COLO668 (cell line): Measurements from ENCODE around the gene UBAP1.
A peak's percentile ranks its signal among the peaks of the same experiment; 100 is the strongest.
"Not testable (repeated sequence)": the region's sequence is repeated elsewhere in the genome, so short reads cannot be mapped to it uniquely, and the experiment has no call there.

Source experiments
- DNase-seq: peaks from one replicate; lab custom pipeline; 2025; ENCODE audit not compliant: unreplicated experiment; lab: John Stamatoyannopoulos, UW

The UBAP1 gene

DNA sequence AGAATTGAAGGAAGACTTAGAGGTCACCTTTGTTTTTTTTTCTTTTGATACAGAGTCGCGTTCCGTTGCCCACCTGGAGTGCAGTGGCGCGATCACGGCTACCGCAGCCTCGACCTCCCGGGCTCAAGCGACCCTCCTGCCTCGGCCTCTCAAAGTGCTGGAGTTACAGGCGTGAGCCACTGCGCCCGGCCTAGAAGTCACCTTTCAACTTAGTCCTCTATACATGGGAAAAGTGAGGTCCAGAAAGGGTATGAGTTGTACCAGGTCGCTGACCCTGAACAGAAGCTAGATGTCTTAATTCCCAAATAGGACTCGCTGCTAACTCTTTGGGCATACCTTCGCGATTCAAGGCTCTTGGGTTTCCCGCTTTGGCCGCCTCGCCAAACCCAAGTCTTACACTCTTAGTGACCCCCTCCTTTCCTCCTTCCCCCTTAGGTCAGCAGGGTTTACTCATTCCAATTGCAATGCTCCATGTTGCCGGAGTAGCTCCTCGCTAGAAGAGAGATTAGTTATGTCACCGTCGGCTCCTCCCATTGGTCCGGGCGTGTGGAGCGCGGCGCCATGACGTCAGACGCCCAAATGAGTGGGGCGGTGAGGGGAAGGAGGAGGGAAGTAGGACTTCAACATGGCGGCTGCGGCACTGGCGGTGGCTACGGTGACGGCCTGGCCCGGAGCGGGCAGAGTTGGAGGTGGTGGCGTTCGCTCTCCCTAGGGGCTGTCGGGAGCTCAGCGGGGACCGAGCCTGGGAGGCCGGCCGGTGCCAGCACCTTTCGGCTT, at the start of gene UBAP1:
Gene UBAP1, plus strand, starts transcription at position 608 of the 777 bp plus-strand sequence. CDS start 41,872 bp downstream, outside the sequence.
- peak; percentile 96 for DNase-seq

DNA sequence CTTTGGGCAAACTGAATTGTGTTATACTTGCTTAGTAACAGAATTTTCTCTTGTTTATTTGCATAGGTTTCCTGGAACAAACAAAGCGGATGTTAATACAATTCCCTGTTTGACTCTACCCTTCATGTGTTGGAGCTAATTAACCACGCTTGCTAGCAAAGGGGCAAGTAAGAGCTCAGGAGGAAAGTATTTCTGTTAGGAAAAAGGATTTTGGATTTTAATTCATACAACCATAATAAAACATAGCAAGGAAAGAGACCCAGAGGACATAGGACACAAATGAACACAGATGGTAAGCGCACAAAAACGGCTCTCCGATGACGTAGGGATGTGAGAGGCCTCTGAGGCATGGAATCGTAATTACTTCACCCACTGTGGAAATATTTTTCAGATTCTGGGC, 47.3 kb upstream of the UBAP1 start:
- no peak for DNase-seq

DNA sequence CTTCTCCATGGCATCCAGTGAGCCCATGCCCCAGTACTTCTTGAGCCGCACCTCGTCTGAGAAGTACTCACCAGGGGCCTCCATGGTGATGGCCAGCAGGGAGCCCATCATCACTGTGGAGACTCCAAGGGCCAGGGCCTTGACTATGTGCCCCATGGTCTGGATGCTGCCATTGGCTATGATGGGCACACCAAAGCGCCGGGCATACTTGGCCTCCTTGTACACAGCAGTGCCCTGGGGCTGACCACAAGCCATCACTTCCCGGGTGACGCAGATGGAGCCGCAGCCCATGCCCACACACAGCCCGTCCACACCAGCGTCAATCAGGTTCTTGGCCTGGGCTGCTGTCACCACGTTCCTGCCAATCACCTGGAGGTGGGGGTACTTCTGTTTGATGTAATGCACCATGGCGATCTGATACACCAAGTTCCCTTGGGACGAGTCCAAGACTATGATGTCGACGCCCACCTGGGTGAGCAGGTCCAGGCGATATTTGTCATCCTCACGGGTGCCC, 45.4 kb upstream of the UBAP1 start:
- DNase-seq = no peak

DNA sequence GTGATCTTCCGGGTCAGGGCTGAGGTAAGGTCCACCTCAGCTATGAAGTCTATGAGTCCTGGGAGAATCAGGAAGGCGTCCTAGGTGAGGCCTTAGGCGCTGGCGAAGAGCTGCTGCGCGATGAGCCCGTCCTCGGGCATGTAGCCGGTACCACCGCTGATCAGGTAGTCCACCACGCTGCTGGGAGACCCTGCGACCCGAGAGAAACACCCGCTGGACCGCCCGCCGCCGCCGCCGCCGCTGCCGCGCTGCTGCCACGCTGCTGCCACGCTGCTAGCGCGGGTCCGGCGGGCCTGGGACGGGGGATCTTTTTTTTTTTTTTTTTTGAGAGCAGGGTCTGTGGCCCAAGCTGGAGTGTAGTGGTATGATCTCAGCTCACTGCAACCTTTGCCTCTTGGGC, 44.3 kb upstream of the UBAP1 start:
- DNase-seq = no peak

DNA sequence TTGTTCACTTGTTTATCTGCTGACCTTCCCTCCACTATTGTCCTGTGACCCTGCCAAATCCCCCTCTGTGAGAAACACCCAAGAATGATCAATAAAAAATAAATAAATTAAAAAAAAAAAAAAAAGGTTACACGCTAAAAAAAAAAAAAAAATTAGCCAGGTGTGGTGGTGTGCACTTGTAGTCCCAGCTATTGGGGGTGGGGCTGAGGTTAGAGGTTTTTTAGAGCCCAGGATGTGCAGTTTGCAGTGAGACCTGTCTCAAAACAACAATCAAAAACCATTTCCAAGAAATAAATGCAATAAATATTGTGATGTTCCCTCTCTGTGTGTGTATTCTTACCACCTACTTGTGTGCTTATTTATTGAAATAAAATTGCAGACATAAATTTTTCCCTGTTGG, 40.2 kb upstream of the UBAP1 start:
- not testable (repeated sequence) for DNase-seq

DNA sequence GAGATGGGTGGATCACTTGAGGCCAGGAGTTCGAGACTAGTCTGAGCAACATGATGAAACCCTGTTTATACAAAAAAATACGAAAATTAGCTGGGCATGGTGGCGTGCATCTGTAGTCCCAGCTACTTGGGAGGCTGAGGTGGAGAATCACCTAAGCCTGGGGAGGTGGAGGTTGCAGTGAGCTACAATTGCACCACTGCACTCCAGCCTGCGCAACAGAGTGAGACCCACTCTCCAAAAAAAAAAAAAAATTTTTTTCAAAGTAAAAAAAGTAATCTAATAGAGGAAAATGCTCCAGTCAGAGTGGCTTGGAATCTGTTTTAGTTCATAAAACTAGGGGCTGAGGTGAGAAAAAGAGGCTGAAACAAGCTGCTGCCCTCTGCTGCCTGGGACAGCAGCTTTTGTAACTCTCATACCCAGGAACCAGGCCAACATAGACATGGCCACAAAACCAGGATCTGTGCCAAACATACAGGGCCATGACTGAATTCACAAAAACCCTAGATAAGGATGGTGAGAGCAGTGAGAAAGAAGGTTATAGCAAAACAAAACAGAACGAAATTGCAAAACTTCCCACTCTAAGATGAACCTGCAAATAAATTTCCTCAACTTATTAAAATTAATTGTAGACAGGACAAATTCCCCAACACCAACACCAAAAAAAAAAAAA, 39.2 kb upstream of the UBAP1 start:
- no peak for DNase-seq

DNA sequence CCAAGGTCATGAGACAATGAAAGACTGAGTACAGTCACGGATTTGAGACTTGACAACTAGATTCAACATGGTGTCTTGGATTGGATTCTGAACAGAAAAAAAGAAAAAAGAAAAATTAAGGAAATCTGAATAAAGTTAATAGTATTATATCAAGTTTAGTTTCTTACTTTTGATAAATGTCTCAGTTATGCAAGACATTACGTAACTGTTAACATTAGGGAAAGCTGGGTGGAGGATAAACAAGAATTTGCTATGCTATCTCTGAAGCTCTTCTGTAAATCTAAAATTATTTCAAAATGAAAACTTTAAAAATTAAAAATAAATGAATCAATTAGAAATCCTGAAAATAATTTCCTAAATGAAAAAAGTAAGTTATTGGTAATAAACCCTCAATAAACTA, 38.0 kb upstream of the UBAP1 start:
- DNase-seq = no peak

DNA sequence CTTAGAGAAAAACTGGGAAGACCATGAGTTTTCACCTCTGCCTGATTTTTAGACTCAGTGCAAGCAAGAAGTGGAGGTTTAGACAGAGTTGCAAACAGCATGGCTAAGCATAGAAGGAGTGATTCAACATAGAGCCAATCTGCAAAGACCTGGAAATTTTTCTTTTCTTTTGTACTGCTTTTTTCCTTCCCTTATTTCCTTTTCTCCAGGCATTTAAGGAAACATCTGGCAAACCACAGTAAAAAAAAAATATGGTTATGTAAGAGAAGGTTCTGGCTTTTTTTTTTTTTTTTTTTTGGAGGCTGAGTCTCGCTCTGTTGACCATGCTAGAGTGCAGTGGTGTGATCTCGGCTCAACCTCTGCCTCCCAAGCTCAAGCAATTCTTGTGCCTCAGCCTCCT, 35.7 kb upstream of the UBAP1 start:
- DNase-seq = no peak

DNA sequence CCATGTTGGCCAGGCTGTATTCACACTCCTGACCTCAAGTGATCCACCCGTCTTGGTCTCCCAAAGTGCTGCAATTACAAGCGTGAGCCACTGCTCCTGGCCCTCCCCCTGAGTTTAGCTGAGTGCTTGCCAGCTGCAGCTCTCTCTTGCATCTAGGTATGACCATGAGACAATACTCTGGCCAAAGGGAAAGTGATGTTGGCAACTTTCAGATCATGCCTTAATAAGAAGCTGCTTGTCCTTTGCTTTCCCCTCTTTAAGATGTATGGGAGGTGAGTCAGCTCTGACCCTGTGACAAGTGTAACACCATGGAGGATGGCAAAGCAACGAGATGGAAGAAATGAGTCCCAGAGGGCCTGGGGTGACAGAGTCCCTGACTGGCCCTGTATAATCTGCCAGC, 33.7 kb upstream of the UBAP1 start:
- DNase-seq = no peak

DNA sequence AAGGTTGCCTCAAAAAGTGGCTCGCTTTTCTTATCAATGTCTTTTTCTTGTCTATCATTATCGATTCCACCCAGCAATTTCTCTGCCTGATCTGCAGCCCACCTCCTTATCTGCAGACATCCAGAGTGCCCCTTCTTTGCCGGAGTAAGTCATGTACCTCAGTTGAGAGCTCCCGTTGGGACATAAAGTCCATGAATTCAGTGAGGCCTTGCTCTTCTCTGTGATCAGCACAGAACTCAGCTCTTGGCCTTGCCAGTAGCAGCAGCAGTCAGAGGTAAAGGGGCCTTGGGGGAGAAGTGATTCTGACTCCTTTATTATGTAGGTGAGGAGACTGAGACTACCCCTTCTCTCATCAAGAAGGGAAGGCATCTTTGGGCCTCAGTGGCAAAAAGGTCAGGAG, 27.4 kb upstream of the UBAP1 start:
- DNase-seq = no peak

DNA sequence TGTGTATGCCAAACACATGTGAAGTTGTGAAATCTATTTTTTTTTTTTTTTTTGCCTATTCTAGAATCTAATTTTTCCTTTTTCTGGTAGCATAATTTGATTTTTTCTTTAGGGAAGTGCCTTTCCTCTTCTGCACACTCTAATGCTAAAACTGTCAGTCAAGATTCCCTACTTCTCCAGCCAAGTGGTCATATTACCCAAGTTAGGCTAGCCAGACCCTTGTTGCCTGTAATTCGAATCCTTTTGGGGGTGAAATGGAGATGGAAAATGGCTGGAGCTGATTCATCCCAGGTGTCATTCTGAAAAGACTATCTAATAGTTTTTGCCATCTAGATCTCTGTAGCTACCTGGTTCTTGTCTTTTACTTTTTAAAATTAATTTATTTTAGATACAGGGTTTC, 24.8 kb upstream of the UBAP1 start:
- no peak for DNase-seq

DNA sequence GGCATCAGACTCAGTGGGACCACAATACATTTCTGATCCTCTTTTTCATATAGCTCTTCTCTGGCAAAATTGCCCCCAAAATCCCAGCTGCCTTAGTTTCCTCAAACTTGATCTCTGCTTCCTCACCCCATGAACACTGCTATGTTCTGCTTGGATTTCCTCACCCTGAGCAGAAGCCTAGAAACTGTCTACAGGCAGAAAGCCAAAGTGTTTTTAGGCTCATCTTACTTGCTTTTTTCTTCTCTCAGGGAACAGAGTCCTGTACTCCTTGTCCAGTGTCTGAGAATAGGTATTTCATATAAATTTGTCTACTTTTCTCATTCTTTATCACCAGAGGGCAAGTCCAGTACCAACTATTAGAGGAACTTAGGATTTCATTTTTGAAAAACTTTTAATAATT, 21.5 kb upstream of the UBAP1 start:
- no peak for DNase-seq

DNA sequence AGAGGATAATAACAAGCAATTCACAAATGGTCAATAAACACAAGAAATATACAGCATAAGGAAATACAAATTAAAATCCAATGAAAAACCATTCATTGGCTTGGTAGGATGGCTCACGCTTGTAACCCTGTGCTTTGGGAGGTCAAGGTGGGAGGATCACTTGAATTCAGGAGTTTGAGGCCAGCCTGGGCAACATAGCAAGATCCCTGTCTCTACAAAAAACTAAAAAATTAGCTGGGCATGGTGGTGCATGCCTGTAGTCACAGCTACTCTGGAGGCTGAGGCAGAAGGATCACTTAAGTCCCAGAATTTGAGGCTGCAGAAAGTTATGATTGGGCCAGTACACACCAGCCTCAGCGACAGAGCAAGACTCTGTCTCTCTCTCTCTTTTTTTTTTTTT, 20.9 kb upstream of the UBAP1 start:
- DNase-seq = no peak

DNA sequence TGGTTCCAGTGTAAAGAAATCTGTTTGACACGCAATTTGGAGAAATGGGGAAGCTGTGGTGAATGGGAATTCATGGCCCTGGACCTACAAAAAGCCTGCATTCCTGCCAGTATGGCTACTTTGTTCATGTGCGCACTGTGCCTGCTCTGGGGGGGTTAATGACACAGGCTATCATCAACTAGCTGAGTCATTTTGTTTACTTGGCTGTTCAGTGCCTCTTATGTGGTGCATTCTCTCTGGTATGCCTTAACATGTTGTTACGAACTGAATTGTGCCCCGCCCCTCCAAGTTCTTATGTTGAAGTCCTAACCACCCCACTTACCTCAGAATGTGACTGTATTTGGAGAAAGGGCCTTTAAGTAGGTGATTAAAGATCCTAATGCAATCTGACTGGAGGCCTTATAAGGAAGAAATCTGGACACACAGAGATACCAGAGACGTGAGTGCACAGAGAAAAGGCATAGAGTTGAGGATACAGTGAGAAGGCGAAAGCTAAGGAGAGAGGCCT, 20.4 kb upstream of the UBAP1 start:
- DNase-seq = peak; percentile 41

DNA sequence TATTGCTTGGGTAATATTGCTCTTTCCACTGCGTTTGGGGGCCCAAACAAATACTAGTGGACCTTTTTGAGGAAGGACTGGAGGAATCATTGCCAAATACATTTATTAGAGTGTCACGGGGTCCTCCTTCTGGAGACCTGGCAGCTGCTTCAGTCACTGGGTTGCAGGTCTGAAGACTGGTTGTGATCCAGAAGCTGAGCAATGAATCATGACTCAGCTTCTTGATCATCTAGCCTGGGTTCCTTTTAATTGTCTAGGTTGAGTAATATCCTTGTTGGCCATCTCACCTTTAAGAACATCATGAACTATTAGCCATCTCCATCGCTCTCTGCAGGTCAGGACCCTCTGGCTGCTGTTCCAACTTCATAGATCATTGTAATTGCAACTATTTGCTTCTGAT, 15.4 kb upstream of the UBAP1 start:
- DNase-seq = no peak

DNA sequence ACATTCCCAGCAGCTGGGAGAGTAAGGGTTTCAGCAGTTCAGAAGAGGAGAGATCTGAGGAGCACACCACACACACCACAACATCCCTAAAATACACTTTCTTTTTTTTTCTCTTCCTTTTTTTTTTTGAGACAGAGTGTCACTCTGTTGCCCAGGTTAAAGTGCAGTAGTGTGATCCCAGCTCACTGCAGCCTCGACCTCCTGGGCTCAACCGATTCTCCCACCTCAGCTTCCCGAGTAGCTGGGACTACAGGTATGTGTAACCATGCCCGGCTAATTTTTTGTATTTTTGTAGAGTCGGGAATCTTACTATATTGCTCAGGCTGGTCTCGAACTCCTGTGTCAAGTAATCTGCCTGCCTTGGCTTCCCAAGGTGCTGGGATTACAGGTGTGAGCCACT, 9.7 kb upstream of the UBAP1 start:
- no peak for DNase-seq

DNA sequence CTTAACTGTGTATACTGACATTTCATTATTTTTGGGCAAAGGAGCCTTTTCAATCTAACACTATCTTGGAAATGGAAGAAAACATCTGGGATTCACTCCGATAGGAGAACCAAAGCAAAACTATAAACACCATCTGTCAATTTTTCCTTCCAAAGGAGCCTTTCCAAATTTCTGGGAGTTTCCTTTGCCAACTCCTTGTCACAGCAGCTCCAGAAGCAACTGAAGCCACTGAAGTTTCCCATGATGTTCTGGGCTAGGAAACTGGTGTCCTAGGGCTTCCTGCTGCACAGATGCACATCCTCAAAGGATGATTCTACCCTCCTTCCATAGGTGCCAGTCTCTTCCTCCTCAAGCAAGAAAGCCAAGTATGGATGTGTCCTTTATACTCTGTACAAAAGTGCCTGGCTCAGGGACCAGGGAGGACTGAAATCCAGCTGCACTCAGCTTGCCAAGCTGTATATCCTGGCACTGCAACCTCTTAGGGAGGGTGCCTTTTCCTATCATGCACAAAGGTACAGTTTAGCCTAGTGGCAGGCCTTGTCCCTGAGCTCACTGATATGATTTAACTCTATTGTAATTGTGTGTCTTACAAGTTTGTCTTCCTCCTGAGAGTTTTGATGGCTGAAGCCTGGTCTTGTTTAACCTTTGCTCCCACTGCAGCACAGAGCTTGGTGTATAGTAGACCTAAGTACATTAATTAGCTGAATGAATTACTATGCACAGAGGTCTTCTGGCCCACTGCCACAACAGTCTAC, 8.4 kb upstream of the UBAP1 start:
- DNase-seq = no peak

DNA sequence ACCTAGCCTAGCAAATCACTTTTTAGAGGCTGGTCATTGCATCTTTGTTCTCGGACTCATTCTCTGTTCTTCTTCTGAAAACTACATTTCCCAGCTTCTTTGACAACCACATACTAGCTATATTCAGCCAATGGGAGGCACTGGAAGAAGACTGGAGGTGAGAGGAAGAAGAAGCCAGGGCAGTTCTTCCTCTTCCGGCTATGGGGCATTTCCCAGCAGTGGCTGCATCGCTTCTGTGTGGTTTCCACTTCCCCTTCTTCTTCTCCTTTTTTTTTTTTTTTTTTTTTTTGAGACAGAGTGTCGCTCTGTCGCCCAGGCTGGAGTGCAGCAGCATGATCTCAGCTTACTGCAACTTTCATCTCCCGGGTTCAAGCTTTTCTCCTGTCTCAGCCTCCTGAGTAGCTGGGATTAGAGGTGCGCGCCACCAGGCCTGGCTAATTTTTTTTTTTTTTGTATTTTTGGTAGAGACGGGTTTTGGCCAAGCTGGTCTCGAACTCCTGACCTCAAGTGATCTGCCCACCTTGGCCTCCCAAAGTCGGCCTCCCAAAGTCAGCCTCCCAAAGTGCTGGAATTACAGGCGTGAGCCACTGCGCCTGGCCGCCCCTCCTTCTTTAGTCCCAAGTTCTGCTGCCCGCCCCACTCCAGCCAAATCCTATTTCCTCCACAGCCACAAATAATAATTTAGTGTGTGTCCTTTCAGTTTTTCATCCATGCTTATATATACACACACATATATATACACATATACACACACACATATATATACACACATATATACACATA, 6.9 kb upstream of the UBAP1 start:
- no peak for DNase-seq

DNA sequence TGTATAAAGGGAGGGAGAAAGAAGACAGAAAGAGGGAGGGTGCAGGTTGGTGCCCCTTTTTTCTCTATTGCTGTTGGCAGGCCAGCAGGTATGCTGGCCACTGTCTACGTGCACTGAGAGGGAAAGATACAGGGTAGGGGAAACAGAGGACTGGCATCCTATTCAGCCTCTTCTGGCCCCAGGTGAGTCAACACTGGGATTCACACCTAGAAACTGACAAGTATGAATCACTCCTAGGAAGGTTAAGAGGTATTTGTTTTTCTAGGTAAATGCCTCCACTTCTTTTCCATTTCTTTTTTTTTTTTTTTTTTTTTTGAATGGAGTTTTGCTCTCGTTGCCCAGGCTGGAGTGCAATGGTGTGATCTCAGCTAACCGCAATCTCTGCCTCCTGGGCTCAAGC, 2.8 kb upstream of the UBAP1 start:
- no peak for DNase-seq

DNA sequence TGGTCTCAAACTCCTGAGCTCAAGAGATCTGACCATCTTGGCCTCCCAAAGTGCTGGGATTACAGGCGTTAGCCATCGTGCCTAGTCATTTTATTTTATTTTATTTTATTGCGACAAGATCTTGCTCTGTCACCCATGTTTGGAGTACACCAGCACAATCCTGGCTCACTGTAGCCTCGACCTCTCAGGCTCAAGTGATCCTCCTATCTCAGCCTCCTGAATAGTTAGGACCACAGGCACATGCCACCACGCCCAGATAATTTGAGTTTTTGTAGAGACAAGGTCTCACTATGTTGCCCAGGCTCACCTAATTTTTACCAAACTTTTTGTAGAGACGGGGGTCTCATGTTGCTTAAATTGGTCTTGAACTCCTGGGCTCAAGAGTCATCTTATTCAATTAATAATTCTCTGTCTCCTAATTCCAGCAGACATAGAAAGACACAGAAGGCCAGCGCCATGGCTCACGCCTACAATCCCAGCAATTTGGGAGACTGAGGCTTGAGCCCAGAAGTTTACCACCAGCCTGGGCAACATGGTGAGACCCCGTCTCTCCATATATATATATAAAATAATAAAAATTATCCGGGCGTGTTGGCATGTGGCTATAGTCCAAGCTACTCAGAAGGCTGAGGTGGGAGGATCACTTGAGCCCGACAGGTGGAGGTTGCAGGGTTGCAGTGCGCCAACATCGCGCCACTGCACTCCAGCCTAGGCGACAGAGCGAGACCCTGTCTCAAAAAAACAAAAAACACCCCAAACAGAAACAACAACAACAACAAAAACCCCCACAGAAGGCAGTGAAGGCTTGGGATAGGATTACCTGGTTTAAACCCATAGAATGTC, 1.0 kb upstream of the UBAP1 start:
- DNase-seq = no peak
